MV-4-11 (cell line): ENCODE results near the gene SLC36A2.
"Not testable (repeated sequence)": the region's sequence is repeated elsewhere in the genome, so short reads cannot be mapped to it uniquely, and the experiment has no call there.

ENCODE experiments used
- DNase-seq: peaks from one replicate; lab custom pipeline; 2025; lab: John Stamatoyannopoulos, UW

Gene SLC36A2

DNA sequence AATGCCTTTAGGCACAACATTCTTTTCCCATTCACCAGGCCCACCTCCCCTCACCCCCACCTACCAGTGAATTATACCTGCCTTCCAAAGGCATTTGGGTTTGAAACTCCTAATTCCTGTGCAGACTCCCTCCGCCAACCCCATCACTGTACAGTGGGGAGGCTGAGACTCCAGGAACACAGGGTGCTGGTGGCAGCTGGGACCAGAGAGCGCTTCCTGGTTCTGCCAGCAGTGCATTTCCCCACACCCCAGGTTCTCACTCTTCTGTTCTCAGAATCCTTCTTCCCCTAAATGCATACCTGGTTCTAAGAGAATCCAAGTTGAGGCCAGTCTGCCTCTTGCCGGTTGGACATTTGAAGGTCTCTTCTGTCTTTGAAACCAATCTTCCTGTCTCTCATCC lies 21.1 kb downstream of the SLC36A2 start:
- DNase-seq: no peak

DNA sequence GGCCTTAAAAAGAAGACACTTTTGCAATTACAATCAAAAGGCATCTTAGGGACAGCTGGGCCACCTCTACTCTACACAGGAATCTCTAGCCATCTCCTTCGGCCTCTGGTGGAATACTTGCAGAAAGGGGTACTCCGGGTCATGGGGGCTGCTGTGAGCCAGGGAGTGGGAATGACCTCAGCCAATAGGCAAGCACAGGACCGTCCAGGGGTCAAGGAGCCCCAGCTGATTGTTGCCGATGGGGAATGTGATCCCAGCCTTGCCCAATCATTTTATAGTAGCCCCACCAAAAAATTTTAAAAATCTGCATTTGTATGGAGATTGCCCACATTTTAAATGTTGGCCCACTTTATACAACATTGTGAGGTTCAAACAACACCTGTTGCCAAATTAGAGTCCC lies 26.9 kb downstream of the SLC36A2 start:
- no peak for DNase-seq

- DNase-seq: peak; percentile 12
These were observed 28.3 kb downstream of the SLC36A2 start for GRCh38 chr5:151318850-151319732.

GRCh38 chr5:151317871-151318270 lies 29.5 kb downstream of the SLC36A2 start:
- DNase-seq: no peak

DNA sequence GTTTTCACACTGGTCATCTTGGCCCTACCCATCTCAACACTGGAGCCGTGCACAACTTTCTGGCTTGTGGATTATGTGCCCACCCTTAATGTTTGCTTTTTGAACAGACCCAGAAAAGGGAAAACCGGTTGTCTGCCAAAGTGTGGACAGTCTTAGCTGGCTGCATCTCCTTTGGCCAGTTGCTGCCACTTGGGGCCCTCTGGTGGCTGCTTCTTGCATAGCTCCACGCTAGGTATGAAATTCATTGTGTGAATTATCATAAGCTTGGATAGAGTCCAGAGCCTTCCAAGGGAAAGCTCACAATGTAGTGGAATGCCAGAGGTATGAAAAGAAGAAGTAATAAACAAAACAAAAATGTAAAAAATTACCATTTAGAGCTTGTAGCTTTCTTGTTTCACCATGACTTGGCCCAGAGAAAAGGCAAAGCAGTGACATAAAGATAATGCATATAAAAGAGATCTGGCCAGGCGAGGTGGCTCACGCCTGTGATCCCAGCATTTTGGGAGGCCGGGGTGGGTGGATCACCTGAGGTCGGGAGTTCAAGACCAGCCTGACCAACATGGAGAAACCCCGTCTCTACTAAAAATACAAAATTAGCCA lies 31.3 kb downstream of the SLC36A2 start:
- DNase-seq: peak; percentile 47

DNA sequence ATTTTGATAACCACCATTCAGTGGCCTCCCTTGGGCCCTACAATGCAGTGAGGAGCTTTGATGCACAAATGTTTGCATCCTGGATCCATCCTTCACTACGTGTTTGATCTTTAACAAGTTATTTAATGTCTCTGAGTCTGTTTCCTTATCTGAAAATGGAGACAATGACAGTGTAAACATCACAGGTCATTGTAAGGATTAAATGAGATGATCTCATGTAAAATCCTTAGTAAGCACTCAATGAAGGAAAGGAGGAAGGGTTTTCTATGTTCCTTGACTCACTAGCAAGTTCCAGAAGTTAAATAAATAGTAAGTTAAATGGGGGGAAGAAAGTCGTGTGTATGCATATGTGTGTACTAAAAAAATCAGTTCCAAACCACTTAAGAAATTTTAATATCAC lies 34.0 kb downstream of the SLC36A2 start:
- DNase-seq: no peak

- no peak for DNase-seq
These were observed 34.5 kb downstream of the SLC36A2 start for GRCh38 chr5:151312756-151313324.

DNA sequence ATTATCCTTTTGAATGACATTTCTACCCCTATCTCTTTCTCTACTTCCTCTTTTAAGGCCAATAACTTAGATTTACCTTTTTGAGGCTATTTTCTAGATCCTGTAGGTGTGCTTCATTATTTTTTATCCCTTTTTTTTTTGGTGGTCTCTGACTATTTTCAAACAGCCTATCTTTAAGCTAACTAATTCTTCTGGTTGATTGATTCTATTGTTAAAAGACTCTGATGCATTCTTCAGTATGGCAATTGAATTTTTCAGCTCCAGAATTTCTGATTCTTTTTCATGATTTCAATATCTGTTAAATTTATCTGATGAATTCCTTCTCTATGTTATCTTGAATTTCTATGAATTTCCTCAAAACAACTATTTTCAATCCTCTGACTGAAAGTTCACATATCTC lies 36.4 kb downstream of the SLC36A2 start:
- DNase-seq: no peak

DNA sequence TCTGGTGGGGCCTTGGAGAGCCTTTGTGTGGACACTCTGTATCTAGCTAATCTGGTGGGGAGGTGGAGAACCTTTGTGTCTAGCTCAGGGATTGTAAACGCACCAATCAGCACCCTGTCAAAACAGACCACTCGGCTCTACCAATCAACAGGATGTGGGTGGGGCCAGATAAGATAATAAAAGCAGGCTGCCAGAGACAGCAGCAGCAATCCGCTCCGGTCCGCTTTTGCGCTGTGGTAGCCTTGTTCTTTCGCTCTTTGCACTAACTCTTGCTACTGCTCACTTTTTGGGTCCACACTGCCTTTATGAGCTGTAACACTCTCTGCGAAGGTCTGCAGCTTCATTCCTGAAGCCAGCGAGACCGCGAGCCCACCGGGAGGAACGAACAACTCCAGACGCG lies 37.5 kb downstream of the SLC36A2 start:
- not testable (repeated sequence) for DNase-seq

DNA sequence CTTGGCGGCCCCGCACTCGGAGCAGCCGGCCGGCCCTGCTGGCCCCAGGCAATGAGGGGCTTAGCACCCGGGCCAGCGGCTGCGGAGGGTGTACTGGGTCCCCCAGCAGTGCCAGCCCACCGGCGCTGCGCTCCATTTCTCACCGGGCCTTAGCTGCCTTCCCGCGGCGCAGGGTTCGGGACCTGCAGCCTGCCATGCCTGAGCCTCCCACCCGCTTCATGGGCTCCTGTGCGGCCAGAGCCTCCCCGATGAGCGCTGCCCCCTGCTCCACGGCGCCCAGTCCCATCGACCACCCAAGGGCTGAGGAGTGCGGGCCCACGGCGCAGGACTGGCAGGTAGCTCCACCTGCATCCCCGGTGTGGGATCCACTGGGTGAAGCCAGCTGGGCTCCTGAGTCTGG lies 38.1 kb downstream of the SLC36A2 start:
- not testable (repeated sequence) for DNase-seq

- no peak for DNase-seq
These were observed 43.7 kb downstream of the SLC36A2 start, which contains the start of gene SLC36A3 for GRCh38 chr5:151303666-151304065. Gene SLC36A3 (minus strand): TSS chr5:151303766. CDS start chr5:151303354, 412 bp downstream.

DNA sequence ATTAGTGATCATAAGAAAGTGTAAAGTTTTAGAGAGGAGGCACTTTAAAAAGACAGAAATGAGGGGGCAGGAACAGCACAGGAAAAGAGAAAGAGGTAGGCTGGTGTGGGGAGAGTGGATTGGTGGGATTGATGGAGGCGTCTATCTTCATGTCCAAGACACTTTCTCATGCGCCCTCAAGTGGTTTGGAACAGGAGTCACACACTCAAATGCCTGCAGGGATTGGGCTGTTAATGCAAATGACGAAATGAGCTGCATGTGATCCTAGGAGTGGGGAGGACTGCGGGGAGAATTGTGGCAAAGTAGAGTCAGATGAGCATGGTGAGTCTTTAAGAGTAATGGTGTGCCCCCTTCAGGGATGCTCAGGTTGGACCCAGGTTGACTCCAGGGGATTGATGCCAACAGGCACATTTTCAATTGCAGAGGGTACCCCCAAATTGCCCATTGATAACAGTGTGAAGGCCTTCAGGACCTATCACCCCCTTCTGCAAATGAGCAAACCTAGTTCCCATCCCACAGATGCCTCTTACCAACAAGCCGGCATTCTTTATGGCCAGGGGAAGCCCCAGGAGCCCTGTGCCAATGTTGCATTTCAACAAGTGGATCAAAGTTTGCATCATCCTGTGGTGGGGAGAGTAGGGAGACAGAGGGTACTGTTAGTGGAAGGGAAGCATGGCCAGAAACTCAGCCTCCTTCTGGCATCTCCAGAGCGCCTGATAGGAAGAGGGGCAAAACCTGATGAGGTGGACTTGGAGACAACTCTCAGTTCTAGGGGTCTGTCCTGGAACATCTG lies 49.1 kb downstream of the SLC36A2 start:
- peak; percentile 76 for DNase-seq

GRCh38 chr5:151296974-151297373 lies 50.4 kb downstream of the SLC36A2 start:
- no peak for DNase-seq

GRCh38 chr5:151296478-151296830 lies 50.9 kb downstream of the SLC36A2 start:
- DNase-seq: no peak

- DNase-seq: peak; percentile 85
These were observed 51.4 kb downstream of the SLC36A2 start for GRCh38 chr5:151295791-151296477.

DNA sequence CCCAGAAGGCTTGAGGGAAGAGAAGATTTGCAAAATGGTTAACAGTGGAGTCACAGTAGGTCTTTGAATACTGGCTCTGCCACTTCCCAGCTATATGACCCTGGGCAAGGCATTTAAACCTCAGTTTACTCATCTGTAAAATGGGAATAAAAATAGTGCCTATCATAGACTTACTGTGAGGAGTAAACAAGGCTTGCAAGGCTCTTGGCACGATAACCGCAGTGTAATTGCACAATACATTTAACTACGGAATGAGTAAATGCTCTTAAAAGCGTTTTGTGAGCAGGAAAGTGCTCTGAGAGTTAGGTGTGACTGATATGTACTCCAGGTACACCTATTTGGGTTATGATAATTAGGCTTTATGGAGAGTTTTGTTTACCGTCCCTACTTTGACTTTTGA lies 52.2 kb downstream of the SLC36A2 start:
- peak; percentile 68 for DNase-seq

- no peak for DNase-seq
These were observed 53.7 kb downstream of the SLC36A2 start for GRCh38 chr5:151293624-151294023.

- no peak for DNase-seq
These were observed 59.2 kb downstream of the SLC36A2 start for GRCh38 chr5:151288180-151288579.

DNA sequence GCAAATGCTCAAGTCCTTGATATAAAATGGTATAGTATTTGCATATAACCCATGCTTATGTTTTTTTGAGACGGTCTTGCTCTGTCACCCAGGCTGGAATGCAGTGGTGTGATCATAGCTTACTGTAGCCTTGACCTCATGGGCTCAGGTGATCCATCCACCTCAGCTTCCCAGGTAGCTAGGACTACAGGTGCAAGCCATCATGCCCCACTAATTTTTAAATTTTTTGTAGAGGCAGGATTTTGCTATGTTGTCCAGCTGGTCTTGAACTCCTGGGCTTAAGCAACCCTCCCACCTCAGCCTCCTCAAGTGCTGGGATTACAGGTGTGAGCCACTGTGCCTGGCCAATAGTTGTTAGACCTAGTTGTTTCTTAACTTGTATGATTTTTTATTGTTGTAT lies 61.1 kb downstream of the SLC36A2 start:
- no peak for DNase-seq

DNA sequence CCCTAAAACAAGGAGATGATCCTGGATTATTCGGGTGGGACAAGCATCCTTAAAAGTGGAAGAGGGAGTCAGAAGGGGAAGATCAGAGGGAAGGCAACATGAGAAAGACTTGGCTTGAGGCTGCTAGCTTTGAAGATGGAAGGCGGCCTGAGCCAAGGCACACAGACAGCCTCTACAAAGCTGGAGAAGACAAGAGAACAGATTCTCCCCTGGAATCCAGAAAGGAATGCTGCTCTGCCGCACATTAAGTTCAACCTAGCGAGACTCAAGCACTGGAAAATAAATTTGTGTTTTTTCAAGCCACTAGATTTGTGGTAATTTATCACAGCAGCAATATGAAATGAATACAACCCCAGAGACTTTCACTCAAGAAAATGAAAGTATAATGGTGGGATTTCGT lies 61.7 kb downstream of the SLC36A2 start:
- DNase-seq: no peak

DNA sequence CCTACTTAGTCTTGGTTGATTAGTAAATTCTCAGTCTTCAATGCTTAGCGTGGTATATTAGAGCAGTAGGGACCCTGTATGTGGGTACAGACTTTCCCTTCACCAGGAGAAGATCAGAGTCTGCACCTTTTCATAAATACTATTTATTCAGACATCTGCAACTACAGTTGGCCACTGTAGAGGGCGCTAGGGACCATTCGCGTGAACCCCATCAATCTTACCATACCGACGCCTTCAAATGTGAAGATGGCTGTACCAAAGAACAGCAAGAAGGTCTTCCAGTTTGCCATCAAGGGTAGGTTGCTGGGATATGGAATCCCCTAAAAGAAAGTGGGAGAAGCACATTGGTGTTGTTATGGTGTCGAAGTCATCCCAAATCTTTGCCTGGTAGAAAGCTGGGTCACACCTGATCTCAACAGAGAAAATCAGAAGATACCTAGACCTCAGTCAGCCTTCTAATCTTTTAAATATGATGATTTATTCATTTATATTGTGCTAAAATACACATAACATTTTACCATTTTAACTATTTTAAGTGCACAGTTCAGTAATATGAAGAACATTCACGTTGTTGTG lies 62.9 kb downstream of the SLC36A2 start:
- DNase-seq: no peak
